ENCODE measurements around the gene DCAF10. TPM values are rescaled to one million over a fixed set of nuclear protein-coding genes. Genes with fewer than 3 reads are reported as not detected.
"Not testable (repeated sequence)": the region's sequence is repeated elsewhere in the genome, so short reads cannot be mapped to it uniquely, and the experiment has no call there.

DCAF10 gene
- total RNA-seq, 1 donor from 2014 or later: 14.5 TPM

- no peak overlapping the region for H3K27ac Mint-ChIP-seq
- peaks cover 27% of the 10 kb centered on the region for H3K4me1 Mint-ChIP-seq
- no peak for DNase-seq
- peaks cover 23% of the 10 kb centered on the region for H3K36me3 Mint-ChIP-seq (ENCODE audit: low read depth)
- no peaks in the 10 kb centered on the region for H3K27me3 Mint-ChIP-seq
- intact Hi-C loops (cut with micrococcal nuclease): no loop called here
- H3K4me3 Mint-ChIP-seq: no peak overlapping the region
- H3K9me3 Mint-ChIP-seq: no peaks in the 10 kb centered on the region
Observed at GRCh38 chr9:37806271-37806670, 5.7 kb downstream of the DCAF10 start.

GRCh38 chr9:37809676-37810075 lies 9.1 kb downstream of the DCAF10 start:
- H3K9me3 Mint-ChIP-seq; H3K27ac Mint-ChIP-seq; H3K4me3 Mint-ChIP-seq; H3K27me3 Mint-ChIP-seq; DNase-seq; intact Hi-C loops (cut with micrococcal nuclease): not testable (repeated sequence)
- peaks cover 16% of the 10 kb centered on the region for H3K4me1 Mint-ChIP-seq
- H3K36me3 Mint-ChIP-seq (ENCODE audit: low read depth): peaks cover 25% of the 10 kb centered on the region

- intact Hi-C loops (cut with micrococcal nuclease): no loop called here
- Mint-ChIP-seq H3K27me3 (no peaks in the 10 kb centered on the region), H3K27ac (no peak overlapping the region), H3K36me3 (ENCODE audit: low read depth) (peaks cover 18% of the 10 kb centered on the region), H3K9me3 (no peaks in the 10 kb centered on the region), H3K4me3 (no peak overlapping the region), H3K4me1 (peaks cover 13% of the 10 kb centered on the region)
- DNase-seq: peak; percentile 37
Observed at GRCh38 chr9:37811906-37812476, 11.4 kb downstream of the DCAF10 start.

GRCh38 chr9:37812773-37813379 lies 12.3 kb downstream of the DCAF10 start:
- intact Hi-C loops (cut with micrococcal nuclease): no loop called here
- Mint-ChIP-seq H3K4me3 (no peak overlapping the region), H3K4me1 (peaks cover 10% of the 10 kb centered on the region), H3K27me3 (no peaks in the 10 kb centered on the region), H3K9me3 (no peaks in the 10 kb centered on the region), H3K36me3 (ENCODE audit: low read depth) (peaks cover 17% of the 10 kb centered on the region), H3K27ac (no peak overlapping the region)
- DNase-seq: peak; percentile 38

GRCh38 chr9:37818849-37819248 lies 18.3 kb downstream of the DCAF10 start:
- Mint-ChIP-seq H3K27me3 (no peaks in the 10 kb centered on the region), H3K4me1 (peaks cover 4% of the 10 kb centered on the region), H3K36me3 (ENCODE audit: low read depth) (peaks cover 30% of the 10 kb centered on the region), H3K27ac (no peak overlapping the region), H3K9me3 (no peaks in the 10 kb centered on the region), H3K4me3 (no peak overlapping the region)
- DNase-seq: no peak
- intact Hi-C loops (cut with micrococcal nuclease): no loop called here

GRCh38 chr9:37820142-37820541 lies 19.5 kb downstream of the DCAF10 start:
- Mint-ChIP-seq H3K27ac (no peak overlapping the region), H3K4me3 (no peak overlapping the region), H3K36me3 (ENCODE audit: low read depth) (peaks cover 39% of the 10 kb centered on the region), H3K4me1 (peaks cover 4% of the 10 kb centered on the region), H3K27me3 (no peaks in the 10 kb centered on the region), H3K9me3 (peaks cover 4% of the 10 kb centered on the region)
- intact Hi-C loops (cut with micrococcal nuclease): no loop called here
- DNase-seq: no peak

- H3K27ac Mint-ChIP-seq; DNase-seq; H3K9me3 Mint-ChIP-seq; H3K27me3 Mint-ChIP-seq; intact Hi-C loops (cut with micrococcal nuclease); H3K4me1 Mint-ChIP-seq; H3K4me3 Mint-ChIP-seq: not testable (repeated sequence)
- peaks cover 56% of the 10 kb centered on the region for H3K36me3 Mint-ChIP-seq (ENCODE audit: low read depth)
Observed at GRCh38 chr9:37825174-37825573, 24.6 kb downstream of the DCAF10 start.

GRCh38 chr9:37827483-37828165 lies 27.0 kb downstream of the DCAF10 start:
- peaks cover 5% of the 10 kb centered on the region for H3K9me3 Mint-ChIP-seq
- no peak for DNase-seq
- H3K4me1 Mint-ChIP-seq: peaks cover 4% of the 10 kb centered on the region
- intact Hi-C loops (cut with micrococcal nuclease): no loop called here
- no peak overlapping the region for H3K27ac Mint-ChIP-seq
- no peaks in the 10 kb centered on the region for H3K27me3 Mint-ChIP-seq
- H3K4me3 Mint-ChIP-seq: no peak overlapping the region
- peaks cover 42% of the 10 kb centered on the region for H3K36me3 Mint-ChIP-seq (ENCODE audit: low read depth)

GRCh38 chr9:37835821-37836220 lies 35.2 kb downstream of the DCAF10 start:
- Mint-ChIP-seq H3K4me3 (no peak overlapping the region), H3K4me1 (peaks cover 14% of the 10 kb centered on the region), H3K9me3 (no peaks in the 10 kb centered on the region), H3K36me3 (ENCODE audit: low read depth) (peaks cover 13% of the 10 kb centered on the region), H3K27ac (no peak overlapping the region), H3K27me3 (no peaks in the 10 kb centered on the region)
- DNase-seq: no peak
- intact Hi-C loops (cut with micrococcal nuclease): loop anchor here (5.0 kb wide), 1 partner anchor 34 kb away; the partner anchor contains the start of gene DCAF10

GRCh38 chr9:37836386-37836785 lies 35.8 kb downstream of the DCAF10 start:
- no peaks in the 10 kb centered on the region for H3K9me3 Mint-ChIP-seq
- intact Hi-C loops (cut with micrococcal nuclease): loop anchor here (5.0 kb wide), 1 partner anchor 34 kb away; the partner anchor contains the start of gene DCAF10
- H3K27me3 Mint-ChIP-seq: no peaks in the 10 kb centered on the region
- no peak overlapping the region for H3K4me3 Mint-ChIP-seq
- DNase-seq: no peak
- H3K27ac Mint-ChIP-seq: peak overlapping the region; percentile 54
- peaks cover 13% of the 10 kb centered on the region for H3K36me3 Mint-ChIP-seq (ENCODE audit: low read depth)
- peaks cover 14% of the 10 kb centered on the region for H3K4me1 Mint-ChIP-seq

- peaks cover 14% of the 10 kb centered on the region for H3K4me1 Mint-ChIP-seq
- no peak overlapping the region for H3K27ac Mint-ChIP-seq
- H3K9me3 Mint-ChIP-seq: no peaks in the 10 kb centered on the region
- intact Hi-C loops (cut with micrococcal nuclease): loop anchor here (2.0 to 5.0 kb wide), 2 partner anchors 37 to 55 kb away; partner anchors contain the start of genes DCAF10 and EXOSC3
- no peak for DNase-seq
- H3K4me3 Mint-ChIP-seq: no peak overlapping the region
- H3K27me3 Mint-ChIP-seq: no peaks in the 10 kb centered on the region
- H3K36me3 Mint-ChIP-seq (ENCODE audit: low read depth): peaks cover 10% of the 10 kb centered on the region
Observed at GRCh38 chr9:37839496-37840461, 39.2 kb downstream of the DCAF10 start.

- H3K27me3 Mint-ChIP-seq: no peaks in the 10 kb centered on the region
- no peak overlapping the region for H3K4me3 Mint-ChIP-seq
- DNase-seq: no peak
- H3K4me1 Mint-ChIP-seq: peaks cover 14% of the 10 kb centered on the region
- no peak overlapping the region for H3K27ac Mint-ChIP-seq
- H3K9me3 Mint-ChIP-seq: no peaks in the 10 kb centered on the region
- peaks cover 15% of the 10 kb centered on the region for H3K36me3 Mint-ChIP-seq (ENCODE audit: low read depth)
- intact Hi-C loops (cut with micrococcal nuclease): no loop called here
Observed at GRCh38 chr9:37840560-37841194, 40.1 kb downstream of the DCAF10 start.

- no peaks in the 10 kb centered on the region for H3K27me3 Mint-ChIP-seq
- intact Hi-C loops (cut with micrococcal nuclease): no loop called here
- DNase-seq: no peak
- H3K4me3 Mint-ChIP-seq: no peak overlapping the region
- no peaks in the 10 kb centered on the region for H3K9me3 Mint-ChIP-seq
- H3K4me1 Mint-ChIP-seq: no peaks in the 10 kb centered on the region
- H3K27ac Mint-ChIP-seq: no peak overlapping the region
- peaks cover 12% of the 10 kb centered on the region for H3K36me3 Mint-ChIP-seq (ENCODE audit: low read depth)
Observed at GRCh38 chr9:37852222-37852621, 51.6 kb downstream of the DCAF10 start.

All from activated CD4-positive, alpha-beta T cell treated with anti-CD3 and anti-CD28 coated beads, Interleukin-2, amount 10 ng/mL, durations not matched to agents 24 days and 14 days (primary cell).